Trophoblast cell (in vitro differentiated cells and primary cell): Measurements from ENCODE around the gene CCL5.

Experiments
- DNase-seq, 2 donors: peaks; one replicate each; pipeline ENCODE4 v3.0.0-alpha.2; 2016
- H2AFZ ChIP-seq: 2 replicates; pipeline ENCODE4 v1.6.1; 2013; ENCODE audit warnings: low read length, moderate library complexity, mild to moderate bottlenecking; ENCODE audit not compliant: insufficient read depth, poor library complexity
- H2AK5ac ChIP-seq: 2 replicates; pipeline ENCODE4 v1.6.1; 2013; ENCODE audit warnings: mild to moderate bottlenecking, low read length
- H2BK120ac ChIP-seq: 2 replicates; pipeline ENCODE4 v1.6.1; 2013; ENCODE audit warnings: low read length, mild to moderate bottlenecking, moderate library complexity; ENCODE audit not compliant: insufficient read depth, poor library complexity
- H2BK12ac ChIP-seq: 2 replicates; pipeline ENCODE4 v1.6.1; 2013; ENCODE audit warnings: mild to moderate bottlenecking, low read length, moderate library complexity
- H2BK5ac ChIP-seq: 2 replicates; pipeline ENCODE4 v1.6.1; 2013; ENCODE audit warnings: low read length, low read depth, moderate library complexity, mild to moderate bottlenecking; ENCODE audit not compliant: poor library complexity
- H3K14ac ChIP-seq: 2 replicates; pipeline ENCODE4 v1.6.1; 2013; ENCODE audit warnings: mild to moderate bottlenecking, low read length
- H3K18ac ChIP-seq: 2 replicates; pipeline ENCODE4 v1.6.1; 2013; ENCODE audit warnings: mild to moderate bottlenecking, low read length
- H3K23ac ChIP-seq: 2 replicates; pipeline ENCODE4 v1.6.1; 2013; ENCODE audit warnings: low read length
- H3K27ac ChIP-seq: 2 replicates; pipeline ENCODE4 v1.5.1; 2013; ENCODE audit warnings: low read depth, mild to moderate bottlenecking, inconsistent platforms, low read length, moderate library complexity
- H3K27me3 ChIP-seq: 2 replicates; pipeline ENCODE4 v1.6.1; 2013; ENCODE audit warnings: inconsistent platforms, mild to moderate bottlenecking, low read length, moderate library complexity; ENCODE audit not compliant: insufficient read depth
- H3K36me3 ChIP-seq, 2 experiments: 1 replicate in 1 of 2; 2 replicates in 1 of 2; pipeline ENCODE4 v1.6.1; 2013; ENCODE audit warnings: low read length in 2 of 2, mild to moderate bottlenecking in 2 of 2, moderate library complexity in 1 of 2; ENCODE audit not compliant: insufficient read depth in 2 of 2, control insufficient read depth in 1 of 2
- H3K4ac ChIP-seq: 2 replicates; pipeline ENCODE4 v1.6.1; 2013; ENCODE audit warnings: low read depth, mild to moderate bottlenecking, low read length, moderate library complexity
- H3K4me1 ChIP-seq, 2 experiments: 1 replicate in 1 of 2; 2 replicates in 1 of 2; pipeline ENCODE4 v1.6.1; 2013; ENCODE audit warnings: low read length in 2 of 2, mild to moderate bottlenecking in 2 of 2, moderate library complexity in 1 of 2; ENCODE audit not compliant: insufficient read depth in 2 of 2, control insufficient read depth in 1 of 2
- H3K4me2 ChIP-seq: 2 replicates; pipeline ENCODE4 v1.6.1; 2013; ENCODE audit warnings: inconsistent platforms, mild to moderate bottlenecking, low read length, moderate library complexity
- H3K4me3 ChIP-seq: 2 replicates; pipeline ENCODE4 v1.5.1; 2013; ENCODE audit warnings: mild to moderate bottlenecking, low read depth, low read length, inconsistent platforms
- H3K79me1 ChIP-seq: one replicate; pipeline ENCODE4 v1.6.1; 2013; ENCODE audit warnings: low read length
- H3K79me2 ChIP-seq: 2 replicates; pipeline ENCODE4 v1.6.1; 2013; ENCODE audit warnings: low read length, mild to moderate bottlenecking; ENCODE audit not compliant: control insufficient read depth, insufficient read depth, poor library complexity
- H3K9ac ChIP-seq: 2 replicates; pipeline ENCODE4 v1.6.1; 2013; ENCODE audit warnings: mild to moderate bottlenecking, low read length
- H3K9me3 ChIP-seq: 2 replicates; pipeline ENCODE4 v1.6.1; 2013; ENCODE audit warnings: low read depth, mild to moderate bottlenecking, control low read depth, inconsistent platforms, low read length; ENCODE audit not compliant: insufficient read depth
- H4K12ac ChIP-seq: 2 replicates; pipeline ENCODE4 v1.6.1; 2013; ENCODE audit warnings: low read depth, mild to moderate bottlenecking, low read length, moderate library complexity
- H4K8ac ChIP-seq: 2 replicates; pipeline ENCODE4 v1.6.1; 2013; ENCODE audit warnings: low read depth, mild to moderate bottlenecking, low read length, moderate library complexity
- H4K91ac ChIP-seq: one replicate; pipeline ENCODE4 v1.6.1; 2013; ENCODE audit warnings: low read depth, mild to moderate bottlenecking, low read length, moderate library complexity
- WGBS: extraction: QIAGEN DNeasy Blood & Tissue Kit; methylation state at CpG from one replicate; pipeline ENCODE4 v1.1.7; 2013; ENCODE audit warnings: missing lambda C conversion rate; ENCODE audit not compliant: insufficient read length, insufficient coverage; ENCODE audit errors: extremely low coverage; 5-methylcytosine and 5-hydroxymethylcytosine counted together

The CCL5 gene

GRCh38 chr17:35913609-35914008, 33.4 kb upstream of the CCL5 start:
- no peaks in the 10 kb centered on the region for H3K79me2 ChIP-seq

GRCh38 chr17:35912942-35913341, 32.8 kb upstream of the CCL5 start:
- no peak overlapping the region for H3K27ac ChIP-seq
- H2BK5ac ChIP-seq = no peak overlapping the region
- no peak overlapping the region for H3K9ac ChIP-seq
- no peak overlapping the region for H2BK120ac ChIP-seq
- H3K4me3 ChIP-seq = no peak overlapping the region
- no peak overlapping the region for H3K14ac ChIP-seq
- H3K4me2 ChIP-seq = no peak overlapping the region
- H3K9me3 ChIP-seq = peaks cover 7% of the 10 kb centered on the region
- no peak overlapping the region for H2AK5ac ChIP-seq
- no peak overlapping the region for H4K12ac ChIP-seq
- WGBS = no CpG with 5 or more reads among the region's 2 CpGs
- H3K79me2 ChIP-seq = no peaks in the 10 kb centered on the region
- no peak overlapping the region for H3K23ac ChIP-seq
- no peaks in the 10 kb centered on the region for H3K79me1 ChIP-seq
- no peaks in the 10 kb centered on the region for H3K27me3 ChIP-seq
- H4K8ac ChIP-seq = no peak overlapping the region
- H2BK12ac ChIP-seq = no peak overlapping the region
- H3K4me1 ChIP-seq = no peaks in the 10 kb centered on the region
- H3K4ac ChIP-seq = no peak overlapping the region
- H4K91ac ChIP-seq = no peak overlapping the region
- no peak overlapping the region for H2AFZ ChIP-seq
- no peak overlapping the region for H3K18ac ChIP-seq
- DNase-seq = no peak
- H3K36me3 ChIP-seq = no peaks in the 10 kb centered on the region

More at GRCh38 chr17:35913609-35914008, 33.4 kb upstream of the CCL5 start:
- H3K4me3 ChIP-seq = no peak overlapping the region
- H2BK5ac ChIP-seq = no peak overlapping the region
- no peaks in the 10 kb centered on the region for H3K4me1 ChIP-seq
- no peak overlapping the region for H2AFZ ChIP-seq
- H4K8ac ChIP-seq = no peak overlapping the region
- no peaks in the 10 kb centered on the region for H3K27me3 ChIP-seq
- H3K23ac ChIP-seq = no peak overlapping the region
- no peak for DNase-seq
- peaks cover 0 to 1% of the 10 kb centered on the region in 2 experiments for H3K36me3 ChIP-seq
- H3K79me1 ChIP-seq = no peaks in the 10 kb centered on the region
- no peak overlapping the region for H3K4me2 ChIP-seq
- no peak overlapping the region for H3K4ac ChIP-seq
- H2AK5ac ChIP-seq = no peak overlapping the region
- WGBS = no CpG with 5 or more reads among the region's 4 CpGs
- no peak overlapping the region for H3K27ac ChIP-seq
- no peak overlapping the region for H4K91ac ChIP-seq
- no peak overlapping the region for H3K14ac ChIP-seq
- no peak overlapping the region for H2BK12ac ChIP-seq
- H4K12ac ChIP-seq = no peak overlapping the region
- H3K9ac ChIP-seq = no peak overlapping the region
- no peak overlapping the region for H3K18ac ChIP-seq
- H2BK120ac ChIP-seq = no peak overlapping the region
- H3K9me3 ChIP-seq = peaks cover 7% of the 10 kb centered on the region

DNA sequence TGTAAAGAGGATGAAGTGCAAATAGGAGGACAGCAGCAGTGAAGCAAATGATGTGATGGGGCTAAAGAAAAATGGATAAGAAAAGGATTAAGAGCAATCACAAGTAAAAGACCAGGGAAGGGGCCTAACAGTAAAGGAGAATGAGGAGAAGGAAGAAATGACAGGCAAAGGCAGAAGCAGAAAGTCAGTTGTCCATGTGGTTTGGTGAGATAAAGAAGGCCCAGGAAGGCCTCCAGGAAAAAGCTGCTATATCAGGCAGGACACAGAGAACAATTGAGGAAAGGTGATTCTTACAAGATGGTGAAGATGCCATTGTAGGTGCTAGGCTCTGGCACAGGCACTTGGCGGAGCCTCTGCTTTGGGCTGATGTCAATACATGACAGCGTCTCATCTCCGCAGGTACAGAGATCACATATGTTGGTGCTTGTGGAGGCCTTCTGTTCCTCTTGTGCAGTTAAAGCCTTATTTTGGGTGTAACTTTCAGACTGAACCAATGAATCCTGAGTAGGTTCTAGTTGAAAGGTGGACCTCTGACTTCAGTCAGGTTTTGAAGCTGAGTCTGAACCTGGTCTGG, 32.3 kb upstream of the CCL5 start:
- H3K79me2 ChIP-seq = no peaks in the 10 kb centered on the region
- H3K4me3 ChIP-seq = no peak overlapping the region
- H3K14ac ChIP-seq = no peak overlapping the region
- H4K12ac ChIP-seq = no peak overlapping the region
- H3K9me3 ChIP-seq = peaks cover 7% of the 10 kb centered on the region
- no CpG with 5 or more reads among the region's 3 CpGs for WGBS
- no peak overlapping the region for H2BK5ac ChIP-seq
- DNase-seq = no peak
- H3K27me3 ChIP-seq = no peaks in the 10 kb centered on the region
- H3K18ac ChIP-seq = no peak overlapping the region
- H2AK5ac ChIP-seq = no peak overlapping the region
- no peaks in the 10 kb centered on the region for H3K36me3 ChIP-seq
- no peak overlapping the region for H3K4ac ChIP-seq
- no peak overlapping the region for H4K8ac ChIP-seq
- H2AFZ ChIP-seq = no peak overlapping the region
- H2BK12ac ChIP-seq = no peak overlapping the region
- no peak overlapping the region for H3K23ac ChIP-seq
- no peak overlapping the region for H4K91ac ChIP-seq
- H2BK120ac ChIP-seq = no peak overlapping the region
- H3K4me1 ChIP-seq = no peaks in the 10 kb centered on the region
- H3K79me1 ChIP-seq = no peaks in the 10 kb centered on the region
- no peak overlapping the region for H3K9ac ChIP-seq
- H3K4me2 ChIP-seq = no peak overlapping the region
- H3K27ac ChIP-seq = no peak overlapping the region

GRCh38 chr17:35909408-35909807, 29.2 kb upstream of the CCL5 start:
- Histone ChIP-seq H3K4me3 (no peak overlapping the region), H3K27me3 (no peaks in the 10 kb centered on the region), H3K4me2 (no peak overlapping the region), H3K14ac (no peak overlapping the region), H3K4me1 (no peaks in the 10 kb centered on the region), H3K27ac (no peak overlapping the region), H2BK12ac (no peak overlapping the region), H2AFZ (no peak overlapping the region), H3K36me3 (no peaks in the 10 kb centered on the region), H3K9me3 (peaks cover 3% of the 10 kb centered on the region), H4K12ac (no peak overlapping the region), H3K18ac (no peak overlapping the region), H3K4ac (no peak overlapping the region), H2AK5ac (no peak overlapping the region), H3K79me2 (no peaks in the 10 kb centered on the region), H4K91ac (no peak overlapping the region), H3K79me1 (no peaks in the 10 kb centered on the region), H4K8ac (no peak overlapping the region), H2BK120ac (no peak overlapping the region), H3K23ac (no peak overlapping the region), H2BK5ac (no peak overlapping the region), H3K9ac (no peak overlapping the region)
- no peak for DNase-seq
- WGBS = no CpG with 5 or more reads among the region's 3 CpGs
